Glutamatergic neuron (in vitro differentiated cells): ENCODE data around the gene CCND1. TPM values are rescaled to one million over a fixed set of nuclear protein-coding genes. Genes with fewer than 3 reads are reported as not detected.

Experiments
- DNase-seq: peaks from one replicate; pipeline ENCODE4 v3.0.0; 2022
- H3K27ac Mint-ChIP-seq: one replicate; pipeline ENCODE4 v1.8.0; 2020; ENCODE audit warnings: mild to moderate bottlenecking, mixed read lengths, inconsistent platforms; ENCODE audit not compliant: unreplicated experiment
- H3K27me3 Mint-ChIP-seq: one replicate; pipeline ENCODE4 v1.8.0; 2020; ENCODE audit warnings: mild to moderate bottlenecking, moderate library complexity, mixed read lengths, inconsistent platforms; ENCODE audit not compliant: unreplicated experiment
- H3K36me3 Mint-ChIP-seq: one replicate; pipeline ENCODE4 v1.8.0; 2020; ENCODE audit warnings: mild to moderate bottlenecking, mixed read lengths, inconsistent platforms; ENCODE audit not compliant: unreplicated experiment
- H3K4me1 Mint-ChIP-seq: one replicate; pipeline ENCODE4 v1.8.0; 2020; ENCODE audit warnings: mild to moderate bottlenecking, low read depth, mixed read lengths, inconsistent platforms; ENCODE audit not compliant: unreplicated experiment
- H3K4me3 Mint-ChIP-seq: one replicate; pipeline ENCODE4 v1.8.0; 2020; ENCODE audit warnings: mild to moderate bottlenecking, mixed read lengths, inconsistent platforms; ENCODE audit not compliant: unreplicated experiment
- H3K9me3 Mint-ChIP-seq: one replicate; pipeline ENCODE4 v1.8.0; 2020; ENCODE audit warnings: mild to moderate bottlenecking, moderate library complexity, mixed read lengths, inconsistent platforms; ENCODE audit not compliant: unreplicated experiment
- CTCF ChIP-seq: fragments of 200-600 bp; sonication (generic); IDR thresholded peaks from one replicate; pipeline ENCODE4 v1.5.0; 2021; ENCODE audit not compliant: partially characterized antibody, unreplicated experiment
- total RNA-seq: library from RNA; stranded (reverse); fragmentation: NEBNext Ultra II Directional; extraction: Animal tissue kit (Norgen Biotek cat#: 25700); gene quantifications from one replicate; pipeline ENCODE4 v1.2.1, GENCODE V29; 2021; ENCODE audit not compliant: unreplicated experiment

The CCND1 gene
- total RNA-seq, 1 donor from 2014 or later: 36.1 TPM

GRCh38 chr11:69642913-69643632 lies 2.1 kb downstream of the CCND1 start:
- H3K27me3 Mint-ChIP-seq: peaks cover 6% of the 10 kb centered on the region
- H3K4me3 Mint-ChIP-seq: peak overlapping the region; percentile 61
- TF ChIP-seq CTCF: peak; percentile 94
- no peak overlapping the region for H3K27ac Mint-ChIP-seq
- peaks cover 2% of the 10 kb centered on the region for H3K4me1 Mint-ChIP-seq
- peaks cover 6% of the 10 kb centered on the region for H3K9me3 Mint-ChIP-seq
- peak; percentile 90 for DNase-seq
- no peaks in the 10 kb centered on the region for H3K36me3 Mint-ChIP-seq

GRCh38 chr11:69643646-69644045 lies 2.7 kb downstream of the CCND1 start:
- peaks cover 2% of the 10 kb centered on the region for H3K4me1 Mint-ChIP-seq
- no peaks in the 10 kb centered on the region for H3K36me3 Mint-ChIP-seq
- H3K4me3 Mint-ChIP-seq: peak overlapping the region; percentile 34
- TF ChIP-seq CTCF: peak; percentile 51
- no peak overlapping the region for H3K27ac Mint-ChIP-seq
- H3K9me3 Mint-ChIP-seq: peaks cover 4% of the 10 kb centered on the region
- no peak for DNase-seq
- H3K27me3 Mint-ChIP-seq: peaks cover 6% of the 10 kb centered on the region

GRCh38 chr11:69644071-69644961 lies 3.4 kb downstream of the CCND1 start:
- Mint-ChIP-seq H3K9me3 (peaks cover 4% of the 10 kb centered on the region), H3K36me3 (no peaks in the 10 kb centered on the region), H3K27me3 (peaks cover 6% of the 10 kb centered on the region), H3K4me1 (peaks cover 2% of the 10 kb centered on the region), H3K27ac (no peak overlapping the region), H3K4me3 (peak overlapping the region; percentile 63)
- no peak for DNase-seq
- TF ChIP-seq CTCF: no peak

- Mint-ChIP-seq H3K4me3 (no peak overlapping the region), H3K27me3 (peaks cover 3% of the 10 kb centered on the region), H3K36me3 (no peaks in the 10 kb centered on the region)
These were observed 4.2 kb downstream of the CCND1 start for GRCh38 chr11:69644962-69645675.

More at GRCh38 chr11:69644962-69645675, 4.2 kb downstream of the CCND1 start:
- peaks cover 2% of the 10 kb centered on the region for H3K4me1 Mint-ChIP-seq
- H3K9me3 Mint-ChIP-seq: peaks cover 4% of the 10 kb centered on the region
- no peak for DNase-seq
- no peak overlapping the region for H3K27ac Mint-ChIP-seq
- TF ChIP-seq CTCF: no peak
